Osteoblast (primary cell): ENCODE results near the gene COL6A2. TPM values are rescaled to one million over a fixed set of nuclear protein-coding genes. Genes with fewer than 3 reads are reported as not detected.

Source experiments
- DNase-seq: peaks from one replicate; pipeline ENCODE4 v3.0.0; 2011; ENCODE audit warnings: low spot score, mixed read lengths; ENCODE audit not compliant: insufficient read length; ENCODE audit errors: missing footprints
- H2AFZ ChIP-seq: 2 replicates; pipeline ENCODE4 v1.6.0; 2011; ENCODE audit warnings: mild to moderate bottlenecking, low read length
- H3K27ac ChIP-seq: 2 replicates; pipeline ENCODE4 v1.5.1; 2011; ENCODE audit warnings: mild to moderate bottlenecking, low read depth, low read length, moderate library complexity
- H3K27me3 ChIP-seq: 2 replicates; pipeline ENCODE4 v1.6.0; 2012; ENCODE audit warnings: mild to moderate bottlenecking, control low read depth, inconsistent platforms, low read length, moderate library complexity; ENCODE audit not compliant: insufficient read depth
- H3K36me3 ChIP-seq: 2 replicates; pipeline ENCODE4 v1.5.1; 2011; ENCODE audit warnings: mild to moderate bottlenecking, low read length, control low read depth, moderate library complexity; ENCODE audit not compliant: insufficient read depth
- H3K4me1 ChIP-seq: 2 replicates; pipeline ENCODE4 v1.5.1; 2011; ENCODE audit warnings: mild to moderate bottlenecking, low read length, control low read depth, moderate library complexity; ENCODE audit not compliant: insufficient read depth
- H3K4me2 ChIP-seq: 2 replicates; pipeline ENCODE4 v1.6.0; 2011; ENCODE audit warnings: mild to moderate bottlenecking, low read length; ENCODE audit not compliant: insufficient read depth
- H3K4me3 ChIP-seq: fragments of 200-600 bp; sonication (generic); 3 replicates; pipeline ENCODE4 v1.5.1; 2012; ENCODE audit warnings: mild to moderate bottlenecking, low read length, inconsistent platforms; ENCODE audit not compliant: insufficient read depth
- H3K79me2 ChIP-seq: 2 replicates; pipeline ENCODE4 v1.6.0; 2012; ENCODE audit warnings: mild to moderate bottlenecking, low read length, control low read depth, inconsistent platforms; ENCODE audit not compliant: insufficient read depth
- H3K9me3 ChIP-seq: 2 replicates; pipeline ENCODE4 v1.5.1; 2011; ENCODE audit warnings: low read depth, low read length, control low read depth
- H4K20me1 ChIP-seq: 2 replicates; pipeline ENCODE4 v1.6.0; 2012; ENCODE audit warnings: mild to moderate bottlenecking, low read length, control low read depth; ENCODE audit not compliant: insufficient read depth
- CTCF ChIP-seq: IDR thresholded peaks from 2 replicates; pipeline ENCODE4 v1.5.1; 2011; ENCODE audit warnings: mild to moderate bottlenecking, low read depth, low read length, moderate library complexity; ENCODE audit errors: extremely low read depth
- total RNA-seq: library from RNA; depleted of rRNA; stranded (reverse); fragments of >200 nt; gene quantifications from 2 replicates; pipeline ENCODE4 v1.2.3, GENCODE V29; 2012

Gene COL6A2
- total RNA-seq, 1 donor = 1,265 TPM

GRCh38 chr21:46099476-46099875, 1.6 kb downstream of the COL6A2 start:
- H3K4me2 ChIP-seq = peak overlapping the region; percentile 76
- no peak for TF ChIP-seq CTCF
- peaks cover 34% of the 10 kb centered on the region for H3K4me1 ChIP-seq
- no peak overlapping the region for H2AFZ ChIP-seq
- peaks cover 74% of the 10 kb centered on the region for H3K79me2 ChIP-seq
- peak overlapping the region; percentile 74 for H3K27ac ChIP-seq
- H4K20me1 ChIP-seq = peaks cover 36% of the 10 kb centered on the region
- H3K36me3 ChIP-seq = peaks cover 32% of the 10 kb centered on the region
- no peaks in the 10 kb centered on the region for H3K9me3 ChIP-seq
- H3K27me3 ChIP-seq = no peaks in the 10 kb centered on the region
- H3K4me3 ChIP-seq = peak overlapping the region; percentile 86
- peak; percentile 92 for DNase-seq

- peaks cover 40% of the 10 kb centered on the region for H4K20me1 ChIP-seq
- H2AFZ ChIP-seq = no peak overlapping the region
- H3K79me2 ChIP-seq = peaks cover 80% of the 10 kb centered on the region
- peak overlapping the region; percentile 74 for H3K27ac ChIP-seq
- TF ChIP-seq CTCF = no peak
- no peak for DNase-seq
- no peaks in the 10 kb centered on the region for H3K27me3 ChIP-seq
- peaks cover 37% of the 10 kb centered on the region for H3K36me3 ChIP-seq
- H3K4me2 ChIP-seq = peak overlapping the region; percentile 76
- no peaks in the 10 kb centered on the region for H3K9me3 ChIP-seq
- H3K4me1 ChIP-seq = peaks cover 38% of the 10 kb centered on the region
- peak overlapping the region; percentile 86 for H3K4me3 ChIP-seq
These were observed 2.1 kb downstream of the COL6A2 start for GRCh38 chr21:46100020-46100419.

- peaks cover 84% of the 10 kb centered on the region for H3K79me2 ChIP-seq
- H3K4me3 ChIP-seq = peak overlapping the region; percentile 86
- no peak overlapping the region for H2AFZ ChIP-seq
- no peak for TF ChIP-seq CTCF
- no peaks in the 10 kb centered on the region for H3K27me3 ChIP-seq
- peaks cover 38% of the 10 kb centered on the region for H3K4me1 ChIP-seq
- H3K27ac ChIP-seq = peak overlapping the region; percentile 74
- no peaks in the 10 kb centered on the region for H3K9me3 ChIP-seq
- H4K20me1 ChIP-seq = peaks cover 43% of the 10 kb centered on the region
- H3K36me3 ChIP-seq = peaks cover 37% of the 10 kb centered on the region
- peak; percentile 90 for DNase-seq
- peak overlapping the region; percentile 76 for H3K4me2 ChIP-seq
These were observed 2.5 kb downstream of the COL6A2 start for GRCh38 chr21:46100426-46100825.

GRCh38 chr21:46100906-46101305, 3.0 kb downstream of the COL6A2 start:
- H3K79me2 ChIP-seq = peaks cover 88% of the 10 kb centered on the region
- DNase-seq = no peak
- H3K4me2 ChIP-seq = peak overlapping the region; percentile 76

More at GRCh38 chr21:46100906-46101305, 3.0 kb downstream of the COL6A2 start:
- peaks cover 38% of the 10 kb centered on the region for H3K4me1 ChIP-seq
- TF ChIP-seq CTCF = no peak
- no peak overlapping the region for H2AFZ ChIP-seq
- H3K36me3 ChIP-seq = peaks cover 38% of the 10 kb centered on the region
- no peaks in the 10 kb centered on the region for H3K27me3 ChIP-seq
- peak overlapping the region; percentile 74 for H3K27ac ChIP-seq
- H3K4me3 ChIP-seq = peak overlapping the region; percentile 86
- peaks cover 48% of the 10 kb centered on the region for H4K20me1 ChIP-seq
- H3K9me3 ChIP-seq = no peaks in the 10 kb centered on the region
